H1 (cell line): ENCODE results near the gene CEBPG. TPM values are rescaled to one million over a fixed set of nuclear protein-coding genes. Genes with fewer than 3 reads are reported as not detected.

Source experiments
- EGR1 ChIP-seq: IDR thresholded peaks from 2 replicates; pipeline ENCODE4 v1.6.1; 2011; ENCODE audit warnings: low read depth, low read length, borderline replicate concordance
- GABPA ChIP-seq: IDR thresholded peaks from 2 replicates; pipeline ENCODE4 v1.6.1; 2011; ENCODE audit warnings: mild to moderate bottlenecking, low read length, moderate library complexity, borderline replicate concordance; ENCODE audit not compliant: insufficient read depth
- POLR2AphosphoS5 ChIP-seq: IDR thresholded peaks from 2 replicates; pipeline ENCODE4 v1.6.1; 2011; ENCODE audit warnings: low read depth, low read length
- POU5F1 ChIP-seq: IDR thresholded peaks from 2 replicates; pipeline ENCODE4 v1.6.1; 2011; ENCODE audit warnings: low read depth, mild to moderate bottlenecking, low read length, moderate library complexity
- RXRA ChIP-seq: IDR thresholded peaks from 2 replicates; pipeline ENCODE4 v1.6.1; 2011; ENCODE audit warnings: low read depth, mild to moderate bottlenecking, low read length, moderate library complexity; ENCODE audit not compliant: insufficient read depth
- SRF ChIP-seq: IDR thresholded peaks from 2 replicates; pipeline ENCODE4 v1.6.1; 2011; ENCODE audit warnings: mild to moderate bottlenecking, low read depth, low read length, moderate library complexity
- polyA plus RNA-seq, 7 experiments: library from polyadenylated mRNA; depleted of rRNA in 3 of 7; stranded (reverse) in 5 of 7; unstranded in 2 of 7; fragments of >200 nt in 5 of 7; fragments of 200-250 nt in 2 of 7; gene quantifications; 1 replicate in 5 of 7; 2 replicates in 1 of 7; 4 replicates in 1 of 7; pipeline versions ENCODE4 v1.2.1 to v1.2.3, GENCODE V29; 2011 to 2013; ENCODE audit warnings: missing spikeins in 2 of 7, mixed read lengths in 2 of 7
- total RNA-seq: library from RNA; stranded (reverse); fragmentation: NEBNext Ultra II Directional; extraction: Animal tissue kit (Norgen Biotek cat#: 25700); gene quantifications from 2 replicates; pipeline ENCODE4 v1.2.1, GENCODE V29; 2021

CEBPG gene
- total and polyA plus RNA-seq, 2 of the 8 experiments (the other 6 are each of a cell fraction or from before 2014, with no cell fraction given): 12.3 to 35.4 TPM

DNA sequence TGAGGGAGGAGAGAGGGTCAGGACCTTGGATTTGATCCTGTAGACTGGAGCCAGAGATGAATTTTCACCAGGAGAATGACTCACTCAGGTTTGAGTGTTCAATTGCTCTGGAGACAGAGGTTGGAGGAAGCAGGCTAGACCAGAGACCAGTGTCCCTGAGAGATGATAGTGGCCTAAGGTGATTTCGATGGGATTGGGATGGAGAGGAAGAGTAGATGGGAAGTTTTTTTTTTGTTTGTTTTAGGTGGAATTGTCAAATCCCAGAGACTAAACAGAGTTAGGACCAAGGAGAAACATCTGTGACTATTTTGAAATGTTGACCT lies 2.3 kb downstream of the CEBPG start (continued):
- TF ChIP-seq POU5F1 (no peak), RXRA (no peak), SRF (no peak), GABPA (no peak), EGR1 (no peak), POLR2AphosphoS5 (no peak)
- TF ChIP-seq, all 59 proteins: peak for 0
